PFSK-1 (cell line): Measurements from ENCODE around the gene SLC6A6.

Experiments used
- FOXP2 ChIP-seq: optimal IDR thresholded peaks from 2 replicates; pipeline ENCODE3; 2011; ENCODE audit warnings: borderline replicate concordance, control low read depth, inconsistent platforms; ENCODE audit not compliant: insufficient read depth; ENCODE audit errors: extremely low read length, extremely low read depth
- POLR2AphosphoS5 ChIP-seq: IDR thresholded peaks from 2 replicates; pipeline ENCODE4 v1.6.1; 2012; ENCODE audit warnings: low read depth, mild to moderate bottlenecking, control low read depth, low read length, moderate library complexity
- SIN3A ChIP-seq: IDR thresholded peaks from 2 replicates; pipeline ENCODE4 v1.6.1; 2012; ENCODE audit warnings: mild to moderate bottlenecking, low read length, moderate library complexity, borderline replicate concordance; ENCODE audit not compliant: insufficient read depth
- TAF1 ChIP-seq: IDR thresholded peaks from 2 replicates; pipeline ENCODE4 v1.6.1; 2012; ENCODE audit warnings: low read length, control low read depth, borderline replicate concordance; ENCODE audit not compliant: insufficient read depth
- TF ChIP-seq, protein P1 (sequence below), 2 experiments: IDR thresholded peaks; 2 replicates each; pipeline versions ENCODE4 v1.6.1 to v1.8.0; 2011 to 2012; ENCODE audit warnings: low read depth in 2 of 2, low read length in 2 of 2, control low read depth in 1 of 2, inconsistent platforms in 1 of 2, mild to moderate bottlenecking in 1 of 2, moderate library complexity in 1 of 2; ENCODE audit not compliant: insufficient read depth in 1 of 2

The SLC6A6 gene

DNA sequence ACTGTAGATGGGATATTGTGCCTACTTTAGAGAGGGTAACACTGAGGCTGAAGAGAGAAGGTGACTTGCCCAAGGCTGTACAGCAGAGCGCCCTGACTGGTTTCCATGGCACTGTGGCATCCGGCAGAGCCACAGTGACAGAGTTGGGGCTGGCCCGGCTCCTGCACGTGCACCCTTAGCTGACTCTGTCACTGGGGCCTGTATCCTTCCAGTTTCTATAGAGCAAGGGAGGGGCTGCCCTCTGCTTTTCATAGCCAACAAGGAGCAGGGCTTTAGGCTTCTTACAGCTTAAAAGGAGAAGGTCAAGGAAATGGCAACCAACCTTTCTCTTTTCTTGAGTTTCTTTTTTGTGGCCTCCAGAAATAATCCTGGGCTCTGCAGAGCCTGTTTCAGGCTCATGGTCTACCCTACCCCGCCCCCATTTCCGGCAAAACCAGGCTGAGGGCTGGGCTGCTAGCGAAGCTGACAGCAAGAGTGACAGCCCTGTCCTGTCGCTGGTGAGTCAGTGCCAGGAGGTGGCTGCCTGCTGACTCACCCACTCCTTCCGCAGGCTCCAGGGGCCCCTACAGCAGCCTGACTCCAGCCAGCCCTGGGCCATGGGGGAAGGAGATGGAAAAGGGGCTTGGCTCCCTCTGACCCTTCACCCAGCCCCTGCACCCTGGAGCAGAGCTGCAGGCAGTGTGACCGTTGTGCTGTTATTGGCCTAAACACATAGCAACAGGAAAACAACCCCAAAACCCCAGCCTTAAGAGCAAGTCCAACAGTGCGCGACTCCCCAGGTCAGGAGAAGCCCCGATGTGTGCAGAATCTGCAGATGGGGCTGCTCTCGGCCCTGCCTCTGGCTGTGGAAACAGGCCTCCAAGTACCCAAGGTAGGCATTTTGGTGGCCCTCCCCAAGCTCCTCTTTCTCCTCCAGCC, 29.8 kb downstream of the SLC6A6 start:
- TF ChIP-seq, protein P1, sequence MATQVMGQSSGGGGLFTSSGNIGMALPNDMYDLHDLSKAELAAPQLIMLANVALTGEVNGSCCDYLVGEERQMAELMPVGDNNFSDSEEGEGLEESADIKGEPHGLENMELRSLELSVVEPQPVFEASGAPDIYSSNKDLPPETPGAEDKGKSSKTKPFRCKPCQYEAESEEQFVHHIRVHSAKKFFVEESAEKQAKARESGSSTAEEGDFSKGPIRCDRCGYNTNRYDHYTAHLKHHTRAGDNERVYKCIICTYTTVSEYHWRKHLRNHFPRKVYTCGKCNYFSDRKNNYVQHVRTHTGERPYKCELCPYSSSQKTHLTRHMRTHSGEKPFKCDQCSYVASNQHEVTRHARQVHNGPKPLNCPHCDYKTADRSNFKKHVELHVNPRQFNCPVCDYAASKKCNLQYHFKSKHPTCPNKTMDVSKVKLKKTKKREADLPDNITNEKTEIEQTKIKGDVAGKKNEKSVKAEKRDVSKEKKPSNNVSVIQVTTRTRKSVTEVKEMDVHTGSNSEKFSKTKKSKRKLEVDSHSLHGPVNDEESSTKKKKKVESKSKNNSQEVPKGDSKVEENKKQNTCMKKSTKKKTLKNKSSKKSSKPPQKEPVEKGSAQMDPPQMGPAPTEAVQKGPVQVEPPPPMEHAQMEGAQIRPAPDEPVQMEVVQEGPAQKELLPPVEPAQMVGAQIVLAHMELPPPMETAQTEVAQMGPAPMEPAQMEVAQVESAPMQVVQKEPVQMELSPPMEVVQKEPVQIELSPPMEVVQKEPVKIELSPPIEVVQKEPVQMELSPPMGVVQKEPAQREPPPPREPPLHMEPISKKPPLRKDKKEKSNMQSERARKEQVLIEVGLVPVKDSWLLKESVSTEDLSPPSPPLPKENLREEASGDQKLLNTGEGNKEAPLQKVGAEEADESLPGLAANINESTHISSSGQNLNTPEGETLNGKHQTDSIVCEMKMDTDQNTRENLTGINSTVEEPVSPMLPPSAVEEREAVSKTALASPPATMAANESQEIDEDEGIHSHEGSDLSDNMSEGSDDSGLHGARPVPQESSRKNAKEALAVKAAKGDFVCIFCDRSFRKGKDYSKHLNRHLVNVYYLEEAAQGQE (IDR thresholded peaks at IDR 0.05; ENCODE audit: insufficient read depth in 1 of 2, low read depth in 2 of 2, low read length in 2 of 2): 0 out of 4 replicates have a peak, but pooled peaks of 1 of the 2 experiments have one; percentile 33
- TF ChIP-seq TAF1: no peak
- no peak for TF ChIP-seq FOXP2
- TF ChIP-seq SIN3A: 0 out of 2 replicates have a peak, but pooled peaks have one; percentile 86
- TF ChIP-seq POLR2AphosphoS5: no peak; the same call in 1 of the 2 replicates

DNA sequence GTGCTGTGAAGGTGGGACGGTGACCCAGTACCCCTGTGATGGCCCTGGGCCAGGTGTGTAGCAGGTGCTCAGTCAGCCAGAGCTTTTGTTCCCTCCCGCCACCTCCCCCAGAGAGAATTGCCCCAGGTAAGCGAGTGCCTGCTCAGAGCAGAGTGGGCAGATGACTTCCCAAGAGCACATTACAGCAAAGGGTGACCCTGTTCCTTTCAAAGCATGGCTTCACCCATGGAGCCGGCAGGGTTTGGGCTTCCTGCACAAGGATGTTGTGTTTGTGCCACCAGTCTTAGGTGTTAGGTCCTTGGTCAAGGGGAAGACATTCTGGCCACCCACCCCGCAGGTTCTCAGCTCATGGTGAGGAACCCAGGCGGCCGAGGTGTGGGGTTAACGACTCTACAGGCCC, 30.7 kb downstream of the SLC6A6 start:
- TF ChIP-seq TAF1 (no peak), SIN3A (no peak), POLR2AphosphoS5 (no peak), FOXP2 (no peak)
- TF ChIP-seq, protein P1 (IDR thresholded peaks at IDR 0.05; ENCODE audit: insufficient read depth in 1 of 2, low read depth in 2 of 2, low read length in 2 of 2): no peak

DNA sequence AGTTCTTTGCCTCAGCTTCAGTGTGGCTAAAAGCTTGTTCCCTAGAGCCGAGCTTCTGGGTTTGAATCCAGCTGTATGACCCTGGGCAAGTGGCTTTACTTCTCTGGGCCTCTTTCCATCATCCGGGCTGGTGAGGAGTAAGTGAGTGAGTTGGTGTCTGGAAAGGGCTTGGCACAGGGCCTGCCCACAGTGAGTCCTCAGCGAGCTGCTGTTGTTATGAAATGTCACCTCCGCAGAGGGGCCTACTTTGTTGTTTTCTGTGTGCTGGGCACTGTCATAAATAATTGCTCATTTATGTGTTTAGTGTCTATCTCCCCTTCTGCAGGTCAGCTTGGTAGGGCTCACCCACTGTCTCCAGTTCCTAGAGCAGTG, 31.7 kb downstream of the SLC6A6 start:
- TF ChIP-seq SIN3A (no peak), POLR2AphosphoS5 (no peak), FOXP2 (no peak), TAF1 (no peak)
- TF ChIP-seq, protein P1 (IDR thresholded peaks at IDR 0.05; ENCODE audit: insufficient read depth in 1 of 2, low read depth in 2 of 2, low read length in 2 of 2): no peak

DNA sequence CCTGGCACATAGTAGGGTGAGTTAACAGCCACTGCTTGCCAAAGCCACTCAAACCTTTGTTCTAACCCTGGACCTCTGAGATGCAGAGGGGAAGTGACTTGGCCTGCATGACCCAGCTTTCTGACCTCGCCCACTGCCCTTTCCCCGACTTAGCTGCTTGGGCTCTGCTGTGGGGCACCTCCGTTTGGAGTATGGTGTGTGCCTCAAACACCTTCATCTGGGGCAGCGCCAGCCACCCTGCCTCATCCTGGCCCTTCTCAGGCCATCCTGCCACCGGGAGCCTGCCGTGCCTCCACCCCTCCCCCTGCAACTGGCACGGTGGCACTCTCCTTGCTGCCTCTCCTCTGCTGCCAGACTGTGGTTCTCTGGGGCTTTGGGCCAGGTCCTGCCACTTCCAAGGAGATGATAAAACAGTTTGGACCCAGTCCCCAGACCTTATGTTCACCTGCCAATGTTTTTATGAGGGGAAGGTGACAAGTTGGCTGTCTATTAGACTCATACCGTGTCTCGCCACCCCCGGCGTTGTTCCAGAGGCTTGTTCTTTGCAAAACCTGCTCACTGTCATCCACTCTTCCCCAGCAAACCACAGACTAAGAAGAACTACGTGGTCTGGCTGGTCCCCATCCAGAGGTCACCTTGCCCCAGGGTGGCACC, 32.2 kb downstream of the SLC6A6 start:
- no peak for TF ChIP-seq SIN3A
- TF ChIP-seq, protein P1 (IDR thresholded peaks at IDR 0.05; ENCODE audit: insufficient read depth in 1 of 2, low read depth in 2 of 2, low read length in 2 of 2): no peak
- no peak for TF ChIP-seq POLR2AphosphoS5
- no peak for TF ChIP-seq FOXP2
- no peak for TF ChIP-seq TAF1
